CD1c-positive myeloid dendritic cell (primary cell): ENCODE measurements around the gene RFX1.

Source experiments
- DNase-seq: peaks from one replicate; pipeline ENCODE4 v3.0.0-alpha.2; 2016; ENCODE audit errors: extremely low spot score

The RFX1 gene

GRCh38 chr19:13961826-13962698 is 44.1 kb downstream of the RFX1 start:
- no peak for DNase-seq

- no peak for DNase-seq
Measured at GRCh38 chr19:13960863-13961784, 45.0 kb downstream of the RFX1 start.

GRCh38 chr19:13959962-13960862 is 45.9 kb downstream of the RFX1 start:
- DNase-seq: no peak

- no peak for DNase-seq
Measured at GRCh38 chr19:13959141-13959961, 46.8 kb downstream of the RFX1 start.

- DNase-seq: no peak
Measured at GRCh38 chr19:13958043-13958442, 48.1 kb downstream of the RFX1 start.

- DNase-seq: no peak
Measured at GRCh38 chr19:13957051-13957450, 49.1 kb downstream of the RFX1 start.

- no peak for DNase-seq
Measured at GRCh38 chr19:13956365-13956744, 49.8 kb downstream of the RFX1 start.

- no peak for DNase-seq
Measured at GRCh38 chr19:13955662-13956364, 50.3 kb downstream of the RFX1 start.

GRCh38 chr19:13954185-13954584 is 51.9 kb downstream of the RFX1 start:
- DNase-seq: no peak

GRCh38 chr19:13952931-13953531 is 53.1 kb downstream of the RFX1 start:
- peak; percentile 27 for DNase-seq

GRCh38 chr19:13952154-13952930 is 53.8 kb downstream of the RFX1 start, which contains the start of gene DCAF15:
Gene DCAF15 (plus strand): TSS chr19:13952509. CDS start chr19:13952513, 4 bp downstream.
- DNase-seq: peak; percentile 99

GRCh38 chr19:13951799-13952153 is 54.3 kb downstream of the RFX1 start:
- no peak for DNase-seq

GRCh38 chr19:13951043-13951442 is 55.1 kb downstream of the RFX1 start:
- no peak for DNase-seq

- no peak for DNase-seq
Measured at GRCh38 chr19:13946414-13946813, 59.7 kb downstream of the RFX1 start.

- peak; percentile 4 for DNase-seq
Measured at GRCh38 chr19:13942023-13942684, 64.0 kb downstream of the RFX1 start.

GRCh38 chr19:13938301-13939064 is 67.6 kb downstream of the RFX1 start, which contains the start of gene PODNL1:
Gene PODNL1 (minus strand): TSS chr19:13938417. CDS start chr19:13938181, 236 bp downstream.
- DNase-seq: no peak
